ENCODE measurements around the gene CPNE5. TPM values are rescaled to one million over a fixed set of nuclear protein-coding genes. Genes with fewer than 3 reads are reported as not detected.

Gene CPNE5
- total and polyA plus RNA-seq, 9 of the 15 experiments (the other 6 are each of a cell fraction or from before 2014, with no cell fraction given): 0.14 to 1.0 (median 0.46) TPM; not detected in 2

GRCh38 chr6:36888115-36888643 lies 48.9 kb upstream of the CPNE5 start (continued):
- TF ChIP-seq, protein P1, sequence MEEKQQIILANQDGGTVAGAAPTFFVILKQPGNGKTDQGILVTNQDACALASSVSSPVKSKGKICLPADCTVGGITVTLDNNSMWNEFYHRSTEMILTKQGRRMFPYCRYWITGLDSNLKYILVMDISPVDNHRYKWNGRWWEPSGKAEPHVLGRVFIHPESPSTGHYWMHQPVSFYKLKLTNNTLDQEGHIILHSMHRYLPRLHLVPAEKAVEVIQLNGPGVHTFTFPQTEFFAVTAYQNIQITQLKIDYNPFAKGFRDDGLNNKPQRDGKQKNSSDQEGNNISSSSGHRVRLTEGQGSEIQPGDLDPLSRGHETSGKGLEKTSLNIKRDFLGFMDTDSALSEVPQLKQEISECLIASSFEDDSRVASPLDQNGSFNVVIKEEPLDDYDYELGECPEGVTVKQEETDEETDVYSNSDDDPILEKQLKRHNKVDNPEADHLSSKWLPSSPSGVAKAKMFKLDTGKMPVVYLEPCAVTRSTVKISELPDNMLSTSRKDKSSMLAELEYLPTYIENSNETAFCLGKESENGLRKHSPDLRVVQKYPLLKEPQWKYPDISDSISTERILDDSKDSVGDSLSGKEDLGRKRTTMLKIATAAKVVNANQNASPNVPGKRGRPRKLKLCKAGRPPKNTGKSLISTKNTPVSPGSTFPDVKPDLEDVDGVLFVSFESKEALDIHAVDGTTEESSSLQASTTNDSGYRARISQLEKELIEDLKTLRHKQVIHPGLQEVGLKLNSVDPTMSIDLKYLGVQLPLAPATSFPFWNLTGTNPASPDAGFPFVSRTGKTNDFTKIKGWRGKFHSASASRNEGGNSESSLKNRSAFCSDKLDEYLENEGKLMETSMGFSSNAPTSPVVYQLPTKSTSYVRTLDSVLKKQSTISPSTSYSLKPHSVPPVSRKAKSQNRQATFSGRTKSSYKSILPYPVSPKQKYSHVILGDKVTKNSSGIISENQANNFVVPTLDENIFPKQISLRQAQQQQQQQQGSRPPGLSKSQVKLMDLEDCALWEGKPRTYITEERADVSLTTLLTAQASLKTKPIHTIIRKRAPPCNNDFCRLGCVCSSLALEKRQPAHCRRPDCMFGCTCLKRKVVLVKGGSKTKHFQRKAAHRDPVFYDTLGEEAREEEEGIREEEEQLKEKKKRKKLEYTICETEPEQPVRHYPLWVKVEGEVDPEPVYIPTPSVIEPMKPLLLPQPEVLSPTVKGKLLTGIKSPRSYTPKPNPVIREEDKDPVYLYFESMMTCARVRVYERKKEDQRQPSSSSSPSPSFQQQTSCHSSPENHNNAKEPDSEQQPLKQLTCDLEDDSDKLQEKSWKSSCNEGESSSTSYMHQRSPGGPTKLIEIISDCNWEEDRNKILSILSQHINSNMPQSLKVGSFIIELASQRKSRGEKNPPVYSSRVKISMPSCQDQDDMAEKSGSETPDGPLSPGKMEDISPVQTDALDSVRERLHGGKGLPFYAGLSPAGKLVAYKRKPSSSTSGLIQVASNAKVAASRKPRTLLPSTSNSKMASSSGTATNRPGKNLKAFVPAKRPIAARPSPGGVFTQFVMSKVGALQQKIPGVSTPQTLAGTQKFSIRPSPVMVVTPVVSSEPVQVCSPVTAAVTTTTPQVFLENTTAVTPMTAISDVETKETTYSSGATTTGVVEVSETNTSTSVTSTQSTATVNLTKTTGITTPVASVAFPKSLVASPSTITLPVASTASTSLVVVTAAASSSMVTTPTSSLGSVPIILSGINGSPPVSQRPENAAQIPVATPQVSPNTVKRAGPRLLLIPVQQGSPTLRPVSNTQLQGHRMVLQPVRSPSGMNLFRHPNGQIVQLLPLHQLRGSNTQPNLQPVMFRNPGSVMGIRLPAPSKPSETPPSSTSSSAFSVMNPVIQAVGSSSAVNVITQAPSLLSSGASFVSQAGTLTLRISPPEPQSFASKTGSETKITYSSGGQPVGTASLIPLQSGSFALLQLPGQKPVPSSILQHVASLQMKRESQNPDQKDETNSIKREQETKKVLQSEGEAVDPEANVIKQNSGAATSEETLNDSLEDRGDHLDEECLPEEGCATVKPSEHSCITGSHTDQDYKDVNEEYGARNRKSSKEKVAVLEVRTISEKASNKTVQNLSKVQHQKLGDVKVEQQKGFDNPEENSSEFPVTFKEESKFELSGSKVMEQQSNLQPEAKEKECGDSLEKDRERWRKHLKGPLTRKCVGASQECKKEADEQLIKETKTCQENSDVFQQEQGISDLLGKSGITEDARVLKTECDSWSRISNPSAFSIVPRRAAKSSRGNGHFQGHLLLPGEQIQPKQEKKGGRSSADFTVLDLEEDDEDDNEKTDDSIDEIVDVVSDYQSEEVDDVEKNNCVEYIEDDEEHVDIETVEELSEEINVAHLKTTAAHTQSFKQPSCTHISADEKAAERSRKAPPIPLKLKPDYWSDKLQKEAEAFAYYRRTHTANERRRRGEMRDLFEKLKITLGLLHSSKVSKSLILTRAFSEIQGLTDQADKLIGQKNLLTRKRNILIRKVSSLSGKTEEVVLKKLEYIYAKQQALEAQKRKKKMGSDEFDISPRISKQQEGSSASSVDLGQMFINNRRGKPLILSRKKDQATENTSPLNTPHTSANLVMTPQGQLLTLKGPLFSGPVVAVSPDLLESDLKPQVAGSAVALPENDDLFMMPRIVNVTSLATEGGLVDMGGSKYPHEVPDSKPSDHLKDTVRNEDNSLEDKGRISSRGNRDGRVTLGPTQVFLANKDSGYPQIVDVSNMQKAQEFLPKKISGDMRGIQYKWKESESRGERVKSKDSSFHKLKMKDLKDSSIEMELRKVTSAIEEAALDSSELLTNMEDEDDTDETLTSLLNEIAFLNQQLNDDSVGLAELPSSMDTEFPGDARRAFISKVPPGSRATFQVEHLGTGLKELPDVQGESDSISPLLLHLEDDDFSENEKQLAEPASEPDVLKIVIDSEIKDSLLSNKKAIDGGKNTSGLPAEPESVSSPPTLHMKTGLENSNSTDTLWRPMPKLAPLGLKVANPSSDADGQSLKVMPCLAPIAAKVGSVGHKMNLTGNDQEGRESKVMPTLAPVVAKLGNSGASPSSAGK (IDR thresholded peaks at IDR 0.05): peak; percentile 62
